ENCODE results near the gene CPEB4.

Gene CPEB4

DNA sequence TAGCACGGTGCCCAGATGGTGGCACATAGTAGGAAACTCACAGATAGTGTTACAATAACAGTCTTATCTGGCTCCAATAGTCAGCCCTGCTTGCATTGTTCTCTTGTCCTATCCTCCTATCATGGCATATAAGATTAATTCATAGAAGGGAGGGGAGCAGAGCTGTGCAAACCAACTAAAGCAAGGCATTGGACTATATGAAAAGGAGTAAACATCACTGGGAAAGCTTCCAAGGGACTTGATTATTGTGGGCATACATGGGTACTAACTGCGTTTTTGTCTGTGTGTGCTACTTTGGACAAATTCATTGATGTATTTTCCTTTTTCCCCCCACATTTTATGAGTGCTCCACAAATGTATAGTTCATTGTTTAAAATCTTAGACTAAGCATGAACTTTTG, 57.0 kb downstream of the CPEB4 start:
- TF ChIP-seq, protein P1, sequence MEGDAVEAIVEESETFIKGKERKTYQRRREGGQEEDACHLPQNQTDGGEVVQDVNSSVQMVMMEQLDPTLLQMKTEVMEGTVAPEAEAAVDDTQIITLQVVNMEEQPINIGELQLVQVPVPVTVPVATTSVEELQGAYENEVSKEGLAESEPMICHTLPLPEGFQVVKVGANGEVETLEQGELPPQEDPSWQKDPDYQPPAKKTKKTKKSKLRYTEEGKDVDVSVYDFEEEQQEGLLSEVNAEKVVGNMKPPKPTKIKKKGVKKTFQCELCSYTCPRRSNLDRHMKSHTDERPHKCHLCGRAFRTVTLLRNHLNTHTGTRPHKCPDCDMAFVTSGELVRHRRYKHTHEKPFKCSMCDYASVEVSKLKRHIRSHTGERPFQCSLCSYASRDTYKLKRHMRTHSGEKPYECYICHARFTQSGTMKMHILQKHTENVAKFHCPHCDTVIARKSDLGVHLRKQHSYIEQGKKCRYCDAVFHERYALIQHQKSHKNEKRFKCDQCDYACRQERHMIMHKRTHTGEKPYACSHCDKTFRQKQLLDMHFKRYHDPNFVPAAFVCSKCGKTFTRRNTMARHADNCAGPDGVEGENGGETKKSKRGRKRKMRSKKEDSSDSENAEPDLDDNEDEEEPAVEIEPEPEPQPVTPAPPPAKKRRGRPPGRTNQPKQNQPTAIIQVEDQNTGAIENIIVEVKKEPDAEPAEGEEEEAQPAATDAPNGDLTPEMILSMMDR (IDR thresholded peaks at IDR 0.05): no peak
- H3K27ac ChIP-seq: no peak overlapping the region
- no peak for DNase-seq (ENCODE audit: low spot score)
- no peak overlapping the region for H3K4me3 ChIP-seq

DNA sequence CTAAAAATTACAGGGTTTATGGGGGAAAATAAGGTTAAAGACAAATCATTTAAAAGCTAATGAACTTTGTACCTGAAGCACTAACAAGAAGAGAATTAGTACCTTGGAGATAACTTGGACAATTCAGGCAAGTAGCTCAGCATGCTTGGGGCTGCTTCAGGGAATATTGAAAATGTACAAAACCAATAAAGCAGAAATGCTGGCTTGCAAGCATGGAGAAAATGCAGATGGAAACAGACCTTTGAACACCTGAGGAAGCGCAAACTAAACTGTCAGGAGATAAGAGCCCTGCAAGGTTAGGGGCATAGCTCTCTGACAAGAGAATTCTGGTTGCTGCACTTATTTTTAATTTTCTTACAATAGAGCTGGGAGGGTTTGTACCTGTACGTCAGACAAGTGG, 58.2 kb downstream of the CPEB4 start:
- no peak overlapping the region for H3K4me3 ChIP-seq
- DNase-seq (ENCODE audit: low spot score): no peak
- TF ChIP-seq, protein P1 (IDR thresholded peaks at IDR 0.05): no peak
- no peak overlapping the region for H3K27ac ChIP-seq

DNA sequence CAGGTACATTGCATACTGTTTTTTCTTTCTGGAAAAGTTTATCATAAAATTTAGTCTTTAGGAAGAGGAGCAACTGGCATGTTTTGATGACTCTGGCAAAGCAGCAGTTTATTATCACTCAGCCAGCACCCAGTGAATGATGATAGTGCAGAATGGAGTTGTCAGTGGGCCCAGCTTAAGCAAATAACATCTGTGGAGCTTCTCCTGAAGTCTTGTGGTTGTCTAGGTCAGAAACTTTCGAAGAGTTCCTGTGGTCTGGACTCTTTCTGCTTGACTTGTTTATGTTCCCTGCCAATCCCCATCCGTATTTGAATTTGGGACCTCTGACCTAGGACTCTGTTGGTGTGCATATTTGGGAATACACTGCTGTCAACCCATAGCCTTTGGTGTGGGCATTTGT, 62.7 kb downstream of the CPEB4 start:
- TF ChIP-seq, protein P1 (IDR thresholded peaks at IDR 0.05): no peak

DNA sequence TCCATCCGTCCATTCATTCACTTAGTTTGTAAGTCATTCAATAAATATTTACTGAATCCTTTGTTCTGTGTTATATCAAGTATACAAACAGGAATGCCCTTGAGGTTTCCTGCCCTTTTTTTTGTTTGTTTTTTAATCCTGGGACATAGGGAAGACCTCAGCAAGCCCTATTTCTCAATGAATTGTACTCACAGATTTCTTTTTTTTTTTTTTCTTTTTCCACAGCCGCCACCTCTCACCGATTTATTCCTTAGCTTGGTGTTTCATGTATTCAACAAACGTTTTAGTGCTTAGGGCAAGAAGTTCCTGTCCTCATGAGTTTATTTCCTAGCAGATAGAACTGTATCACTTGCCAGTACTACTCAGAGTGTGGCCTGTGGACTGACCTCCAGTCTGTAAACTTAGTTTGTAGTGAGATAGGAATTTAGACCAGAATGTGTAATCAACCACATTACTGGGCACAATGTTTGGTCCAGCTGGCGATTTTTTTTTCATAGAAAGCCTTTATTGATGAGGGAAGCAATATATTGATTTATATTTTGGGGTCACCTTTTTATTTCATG, 65.5 kb downstream of the CPEB4 start:
- DNase-seq (ENCODE audit: low spot score): no peak
- Histone ChIP-seq H3K27ac (no peak overlapping the region), H3K4me3 (no peak overlapping the region)
- TF ChIP-seq, protein P1 (IDR thresholded peaks at IDR 0.05): no peak

More for the DNA sequence above, 62.7 kb downstream of the CPEB4 start:
- DNase-seq (ENCODE audit: low spot score): no peak
- no peak overlapping the region for H3K27ac ChIP-seq
- no peak overlapping the region for H3K4me3 ChIP-seq

DNA sequence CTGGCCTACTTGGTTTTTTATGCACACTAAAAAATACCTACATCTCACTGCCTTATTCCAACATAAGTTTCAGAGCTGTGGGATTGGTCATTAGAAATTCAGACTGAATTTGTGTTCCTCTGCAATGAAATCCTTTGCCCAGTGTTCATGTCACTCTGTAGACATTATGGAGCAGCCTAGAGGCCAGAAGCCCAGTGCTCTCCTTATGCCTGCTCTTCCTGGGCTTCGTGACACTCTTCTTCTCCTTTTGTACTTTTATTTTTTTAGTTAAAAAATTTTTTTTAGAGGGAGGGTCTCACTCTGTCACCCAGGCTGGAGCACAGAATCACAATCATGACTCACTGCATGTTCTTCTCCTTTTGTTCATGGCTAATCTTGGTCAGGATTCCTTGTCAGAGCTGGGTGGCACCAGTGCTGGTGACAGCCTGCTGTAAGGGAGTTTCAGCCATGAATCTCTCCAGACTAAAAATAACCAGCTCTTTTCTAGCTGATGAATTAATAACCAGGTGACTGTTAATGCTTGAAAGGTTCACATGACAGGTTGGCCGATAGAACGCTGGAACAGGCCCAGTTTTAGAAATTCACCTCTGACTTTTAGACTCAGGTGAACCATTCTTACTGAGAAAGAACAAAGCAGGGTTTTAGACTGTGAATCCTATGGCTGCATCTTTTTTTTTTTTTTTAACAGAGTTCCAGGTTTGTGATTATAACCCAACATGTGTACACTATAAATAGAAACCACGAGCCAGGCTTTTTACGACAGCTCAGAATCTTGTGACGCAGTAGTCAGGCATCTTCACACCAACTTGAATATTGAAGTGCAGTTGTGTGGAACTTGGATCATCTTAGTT, 66.7 kb downstream of the CPEB4 start:
- TF ChIP-seq, protein P1 (IDR thresholded peaks at IDR 0.05): no peak
- peak overlapping the region in 1 of 2 donors; percentile 18 for H3K27ac ChIP-seq
- no peak for DNase-seq (ENCODE audit: low spot score)
- H3K4me3 ChIP-seq: no peak overlapping the region

DNA sequence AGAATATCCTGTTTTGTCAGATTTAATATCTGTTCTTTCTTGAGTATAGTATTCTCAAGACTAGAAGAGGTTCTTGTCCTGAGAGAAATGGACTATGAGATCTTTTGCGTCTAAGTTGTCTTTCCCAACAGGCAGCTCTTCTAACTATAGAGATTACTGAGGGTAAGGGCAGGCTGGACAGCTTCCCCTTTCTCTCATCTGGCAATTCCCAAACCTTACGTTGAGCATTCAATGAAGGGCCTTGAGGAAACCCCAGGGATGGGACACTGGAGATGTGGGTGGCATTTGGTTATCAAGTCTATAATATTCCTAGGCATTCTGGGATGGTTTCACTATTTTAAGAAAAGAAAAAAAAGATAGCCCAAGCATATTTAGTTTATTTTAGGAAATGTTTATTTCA, 72.8 kb downstream of the CPEB4 start:
- no peak for DNase-seq (ENCODE audit: low spot score)
- TF ChIP-seq, protein P1 (IDR thresholded peaks at IDR 0.05): no peak

DNA sequence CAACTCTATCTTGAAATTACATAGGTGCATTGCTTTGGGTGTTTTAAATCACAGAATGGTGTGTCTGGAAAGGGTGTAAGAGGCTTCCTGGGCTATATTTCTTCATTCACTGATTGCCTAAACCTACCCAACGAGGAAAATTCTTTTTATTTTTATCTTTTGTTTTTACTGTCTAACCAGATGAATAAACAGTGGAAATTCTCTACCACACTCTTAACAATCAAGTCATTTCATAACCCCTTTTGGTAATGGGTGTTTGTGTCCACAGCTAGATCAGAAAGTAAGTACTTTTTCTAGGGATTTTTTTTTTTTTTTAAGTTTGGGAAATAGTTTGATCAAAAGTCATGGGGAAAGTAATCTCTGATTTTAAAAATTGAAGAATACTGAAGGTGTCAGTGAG, 73.3 kb downstream of the CPEB4 start:
- Histone ChIP-seq H3K4me3 (no peak overlapping the region), H3K27ac (no peak overlapping the region)
- no peak for DNase-seq (ENCODE audit: low spot score)
- TF ChIP-seq, protein P1 (IDR thresholded peaks at IDR 0.05): no peak

More for the DNA sequence above, 72.8 kb downstream of the CPEB4 start:
- Histone ChIP-seq H3K4me3 (no peak overlapping the region), H3K27ac (no peak overlapping the region)

All from coronary artery (tissue), 2 donors.